Lower leg skin (tissue), 3 donors: ENCODE results near the gene SEC16A.

Experiments used
- CTCF ChIP-seq, 3 donors: fragments of 450-650 bp; IDR thresholded peaks; one replicate each; pipeline ENCODE4 v1.5.1; 2016; ENCODE audit warnings: antibody characterized with exemption in 3 of 3, mild to moderate bottlenecking in 3 of 3, moderate library complexity in 2 of 3
- POLR2A ChIP-seq, 2 donors: fragments of 450-650 bp; IDR thresholded peaks; one replicate each; pipeline ENCODE4 v1.6.1; 2016 to 2017; ENCODE audit warnings: antibody characterized with exemption in 2 of 2, mild to moderate bottlenecking in 1 of 2, moderate library complexity in 1 of 2

- TF ChIP-seq POLR2A (IDR thresholded peaks at IDR 0.05) (no peak), CTCF (IDR thresholded peaks at IDR 0.05) (no peak)
These were observed 83.4 kb downstream of the SEC16A start for GRCh38 chr9:136399176-136400037.
